OCI-LY1 (cell line): Measurements from ENCODE around the gene FBLN2.
"Not testable (repeated sequence)": the region's sequence is repeated elsewhere in the genome, so short reads cannot be mapped to it uniquely, and the experiment has no call there.

Experiments used
- H2AFZ ChIP-seq: fragments of 200-600 bp; sonication (generic), shearing (Covaris generic); 2 replicates; pipeline ENCODE4 v1.6.0; 2014; ENCODE audit warnings: antibody characterized with exemption, mild to moderate bottlenecking, low read length
- H3F3A ChIP-seq: fragments of 200-600 bp; sonication (generic), shearing (Covaris generic); 2 replicates; pipeline ENCODE4 v1.6.0; 2014; ENCODE audit warnings: mild to moderate bottlenecking, antibody characterized with exemption, low read length, moderate library complexity; ENCODE audit not compliant: insufficient read depth
- H3K27ac ChIP-seq: fragments of 200-600 bp; sonication (generic); 2 replicates; pipeline ENCODE4 v1.5.1; 2014; ENCODE audit warnings: low read length, mixed run types, mild to moderate bottlenecking, low read depth; ENCODE audit not compliant: poor library complexity, severe bottlenecking
- H3K27me3 ChIP-seq: fragments of 200-600 bp; sonication (generic); 2 replicates; pipeline ENCODE4 v1.6.0; 2014; ENCODE audit warnings: antibody characterized with exemption, mild to moderate bottlenecking, low read length, moderate library complexity; ENCODE audit not compliant: insufficient read depth
- H3K36me3 ChIP-seq: fragments of 200-600 bp; sonication (generic); 2 replicates; pipeline ENCODE4 v1.6.1; 2014; ENCODE audit warnings: mild to moderate bottlenecking, antibody characterized with exemption, low read length, moderate library complexity, mixed read lengths; ENCODE audit not compliant: insufficient read depth
- H3K4me1 ChIP-seq: fragments of 200-600 bp; sonication (generic); 2 replicates; pipeline ENCODE4 v1.5.1; 2014; ENCODE audit warnings: mild to moderate bottlenecking, low read length, moderate library complexity; ENCODE audit not compliant: insufficient read depth, severe bottlenecking
- H3K4me2 ChIP-seq: fragments of 200-600 bp; sonication (generic), shearing (Covaris generic); 2 replicates; pipeline ENCODE4 v1.6.1; 2014; ENCODE audit warnings: low read length
- H3K4me3 ChIP-seq: fragments of 200-600 bp; sonication (generic); 2 replicates; pipeline ENCODE4 v1.5.1; 2014; ENCODE audit warnings: low read length, low read depth, mild to moderate bottlenecking, mixed read lengths; ENCODE audit not compliant: poor library complexity, severe bottlenecking
- H3K79me2 ChIP-seq: fragments of 200-600 bp; shearing (Covaris generic); 2 replicates; pipeline ENCODE4 v1.6.1; 2016; ENCODE audit warnings: mixed run types, low read length, mixed read lengths; ENCODE audit not compliant: insufficient read depth
- H3K9ac ChIP-seq: fragments of 200-600 bp; sonication (generic), shearing (Covaris generic); 2 replicates; pipeline ENCODE4 v1.6.1; 2014; ENCODE audit warnings: mild to moderate bottlenecking, low read length, mixed read lengths
- H3K9me2 ChIP-seq: fragments of 200-600 bp; sonication (generic), shearing (Covaris generic); 2 replicates; pipeline ENCODE4 v1.6.1; 2014; ENCODE audit warnings: low read depth, mild to moderate bottlenecking, low read length, mixed read lengths
- H3K9me3 ChIP-seq: fragments of 200-600 bp; shearing (Covaris generic); 2 replicates; pipeline ENCODE4 v1.6.1; 2014; ENCODE audit warnings: low read length, mixed read lengths
- H4K20me1 ChIP-seq: fragments of 200-600 bp; sonication (generic), shearing (Covaris generic); 2 replicates; pipeline ENCODE4 v1.6.0; 2016; ENCODE audit warnings: mild to moderate bottlenecking, low read length; ENCODE audit not compliant: insufficient read depth
- CTCF ChIP-seq: fragments of 200-600 bp; sonication (generic), shearing (Covaris generic); IDR thresholded peaks from 2 replicates; pipeline ENCODE4 v1.5.1; 2017; ENCODE audit warnings: mild to moderate bottlenecking, antibody characterized with exemption, low read length, moderate library complexity, mixed read lengths
- EZH2 ChIP-seq: fragments of 200-600 bp; sonication (generic), shearing (Covaris generic); IDR thresholded peaks from 2 replicates; pipeline ENCODE4 v1.8.0; 2017; ENCODE audit warnings: borderline replicate concordance, mixed run types, mild to moderate bottlenecking, antibody characterized with exemption, low read length, moderate library complexity, mixed read lengths

The FBLN2 gene

GRCh38 chr3:13548696-13549622 is at the start of gene FBLN2:
TSS of gene FBLN2 (plus strand) at chr3:13549125. CDS start at chr3:13570356, 21,231 bp downstream.
- Histone ChIP-seq H3K27me3 (0 out of 2 replicates have a peak, but pooled peaks cover 4% of the 10 kb centered on the region), H3F3A (no peaks in the 10 kb centered on the region), H3K79me2 (no peaks in the 10 kb centered on the region), H3K9me2 (no peaks in the 10 kb centered on the region), H3K4me1 (no peaks in the 10 kb centered on the region), H3K9ac (no peak within 1 kb of the TSS), H3K9me3 (no peaks in the 10 kb centered on the region), H3K4me2 (no peak within 1 kb of the TSS), H4K20me1 (no peaks in the 10 kb centered on the region), H3K4me3 (no peak within 1 kb of the TSS), H3K27ac (no peak within 1 kb of the TSS), H3K36me3 (no peaks in the 10 kb centered on the region), H2AFZ (no peak within 1 kb of the TSS)
- TF ChIP-seq EZH2 (no peak), CTCF (no peak)

DNA sequence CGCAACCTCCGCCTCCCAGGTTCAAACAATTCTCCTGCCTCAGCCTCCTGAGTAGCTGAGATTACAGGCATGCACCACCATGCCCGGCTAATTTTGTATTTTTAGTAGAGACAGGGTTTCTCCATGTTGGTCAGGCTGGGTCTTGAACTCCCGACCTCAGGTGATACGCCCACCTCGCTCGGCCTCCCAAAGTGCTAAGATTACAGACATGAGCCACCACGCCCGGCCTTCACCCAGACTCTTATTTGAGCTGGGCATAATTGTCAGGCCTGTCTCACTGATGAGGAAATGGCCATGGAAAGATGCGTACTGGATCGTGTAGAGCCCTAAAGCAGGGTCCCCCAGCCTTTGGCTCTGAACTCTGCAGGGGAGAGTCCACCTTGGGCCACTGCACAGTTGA is 49.7 kb upstream of the FBLN2 start:
- not testable (repeated sequence) for H3K4me3 ChIP-seq, H3K9ac ChIP-seq, H3K27me3 ChIP-seq, H3K36me3 ChIP-seq, H3K4me1 ChIP-seq, H3K79me2 ChIP-seq, H3K9me2 ChIP-seq, H3F3A ChIP-seq, H2AFZ ChIP-seq, H4K20me1 ChIP-seq, H3K27ac ChIP-seq, H3K4me2 ChIP-seq, H3K9me3 ChIP-seq

- Histone ChIP-seq H3K4me2 (no peak overlapping the region), H3K4me1 (no peaks in the 10 kb centered on the region), H3K4me3 (no peak overlapping the region), H3K27me3 (no peaks in the 10 kb centered on the region), H3K9me3 (no peaks in the 10 kb centered on the region), H3K9ac (no peak overlapping the region), H3K79me2 (no peaks in the 10 kb centered on the region), H3F3A (no peaks in the 10 kb centered on the region), H3K36me3 (no peaks in the 10 kb centered on the region), H2AFZ (no peak overlapping the region), H3K27ac (no peak overlapping the region), H3K9me2 (no peaks in the 10 kb centered on the region), H4K20me1 (no peaks in the 10 kb centered on the region)
- no peak for TF ChIP-seq EZH2
- TF ChIP-seq CTCF: peak; percentile 48
These were observed 48.6 kb upstream of the FBLN2 start for GRCh38 chr3:13500133-13500885.
